Measurements from ENCODE around the gene MYOF.

- TF ChIP-seq EZH2 (IDR thresholded peaks at IDR 0.05; ENCODE audit: insufficient read depth, poor library complexity, severe bottlenecking) (no peak), EZH2phosphoT487 (IDR thresholded peaks at IDR 0.05; ENCODE audit: insufficient read depth, low read depth) (no peak)
These were observed 32.4 kb upstream of the MYOF start for GRCh38 chr10:93514521-93514920.
